ENCODE results near the gene HSPA13. TPM values are rescaled to one million over a fixed set of nuclear protein-coding genes. Genes with fewer than 3 reads are reported as not detected.

The HSPA13 gene
- total RNA-seq, 1 experiment from 2014 or later = 22.7 TPM

DNA sequence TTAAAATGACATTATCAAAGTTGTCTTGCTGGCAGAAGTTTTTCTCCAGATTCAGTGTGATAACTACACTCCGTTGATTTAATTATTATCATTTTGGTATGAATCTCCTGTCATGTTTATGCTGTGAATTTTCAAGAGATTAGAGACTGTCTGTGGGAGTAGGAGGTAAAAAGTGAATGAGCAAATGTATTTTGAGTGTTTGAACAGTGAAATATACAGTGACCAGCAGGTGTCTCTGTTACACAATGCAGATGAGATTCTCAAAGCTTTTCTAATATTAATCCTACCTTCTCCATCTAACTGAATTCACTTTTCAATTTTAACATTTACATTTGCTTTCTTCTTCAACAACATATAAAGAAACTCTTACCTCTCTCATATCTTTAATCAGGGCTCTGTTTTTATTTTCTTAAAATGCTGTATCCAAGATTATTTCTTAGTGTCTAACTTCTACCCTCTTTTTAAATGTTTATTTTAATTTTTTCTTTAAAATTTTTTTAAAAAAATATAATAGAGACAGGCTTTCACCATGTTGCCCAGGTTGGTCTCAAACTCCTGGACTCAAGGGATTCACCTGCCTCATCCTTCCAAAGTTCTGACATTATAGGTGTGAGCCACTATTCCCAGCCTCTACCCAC, 20.9 kb upstream of the HSPA13 start:
- BruUV-seq (replicated peaks) = no TSS peak
- Mint-ChIP-seq H3K27me3 (ENCODE audit: insufficient read depth, unreplicated experiment) (no peaks in the 10 kb centered on the region), H3K36me3 (ENCODE audit: insufficient read depth, unreplicated experiment) (no peaks in the 10 kb centered on the region), H3K27ac (ENCODE audit: unreplicated experiment) (no peak overlapping the region), H3K4me3 (ENCODE audit: unreplicated experiment) (no peak overlapping the region), H3K9me3 (ENCODE audit: unreplicated experiment) (no peaks in the 10 kb centered on the region), H3K4me1 (ENCODE audit: low read depth, unreplicated experiment) (no peaks in the 10 kb centered on the region)
- Histone ChIP-seq H3K36me3 (ENCODE audit: control insufficient read depth, insufficient read depth, low read length) (no peaks in the 10 kb centered on the region), H3K9me3 (no peaks in the 10 kb centered on the region), H3K4me3 (ENCODE audit: low read depth, low read length) (no peak overlapping the region), H3K4me1 (no peaks in the 10 kb centered on the region), H3K27me3 (replicated peaks; ENCODE audit: control insufficient read depth, insufficient read depth, low read length) (no peaks in the 10 kb centered on the region)
- TF ChIP-seq, protein P1, sequence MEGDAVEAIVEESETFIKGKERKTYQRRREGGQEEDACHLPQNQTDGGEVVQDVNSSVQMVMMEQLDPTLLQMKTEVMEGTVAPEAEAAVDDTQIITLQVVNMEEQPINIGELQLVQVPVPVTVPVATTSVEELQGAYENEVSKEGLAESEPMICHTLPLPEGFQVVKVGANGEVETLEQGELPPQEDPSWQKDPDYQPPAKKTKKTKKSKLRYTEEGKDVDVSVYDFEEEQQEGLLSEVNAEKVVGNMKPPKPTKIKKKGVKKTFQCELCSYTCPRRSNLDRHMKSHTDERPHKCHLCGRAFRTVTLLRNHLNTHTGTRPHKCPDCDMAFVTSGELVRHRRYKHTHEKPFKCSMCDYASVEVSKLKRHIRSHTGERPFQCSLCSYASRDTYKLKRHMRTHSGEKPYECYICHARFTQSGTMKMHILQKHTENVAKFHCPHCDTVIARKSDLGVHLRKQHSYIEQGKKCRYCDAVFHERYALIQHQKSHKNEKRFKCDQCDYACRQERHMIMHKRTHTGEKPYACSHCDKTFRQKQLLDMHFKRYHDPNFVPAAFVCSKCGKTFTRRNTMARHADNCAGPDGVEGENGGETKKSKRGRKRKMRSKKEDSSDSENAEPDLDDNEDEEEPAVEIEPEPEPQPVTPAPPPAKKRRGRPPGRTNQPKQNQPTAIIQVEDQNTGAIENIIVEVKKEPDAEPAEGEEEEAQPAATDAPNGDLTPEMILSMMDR (IDR thresholded peaks at IDR 0.05; ENCODE audit: insufficient read depth in 1 of 2, low read depth in 1 of 2, low read length in 1 of 2, severe bottlenecking in 1 of 2, unreplicated experiment in 1 of 2) = peak; percentile 55 to 66
- intact Hi-C loops (cut with micrococcal nuclease; ENCODE audit: unreplicated experiment) = loop anchor here (2.0 kb wide), 1 partner anchor 1079 kb away; no protein-coding TSS in a partner anchor
- POLR2A ChIA-PET = no interaction called here
- peak in 1 of 2 experiments; percentile 28 for DNase-seq
- CTCF ChIA-PET = no interaction called here

DNA sequence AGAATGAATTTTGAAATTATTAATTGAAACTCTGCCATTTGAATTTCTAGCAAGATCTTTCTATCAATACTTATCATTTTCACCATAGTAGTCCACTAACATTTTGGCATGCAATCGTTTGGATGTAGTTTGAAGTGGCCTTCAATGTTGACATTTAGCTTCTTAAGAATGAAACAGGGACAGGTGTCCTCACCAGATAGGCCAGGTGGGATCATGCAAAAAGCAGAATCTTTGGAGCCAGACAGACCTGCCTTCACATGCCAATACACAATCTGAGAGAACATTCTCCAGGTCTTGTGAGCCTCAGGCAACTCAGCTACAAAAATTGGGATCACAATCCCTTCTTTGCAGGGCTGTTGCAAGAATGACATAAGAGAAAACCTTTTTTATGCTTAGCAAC, 18.3 kb upstream of the HSPA13 start:
- no peaks in the 10 kb centered on the region for H3K36me3 Mint-ChIP-seq (ENCODE audit: insufficient read depth, unreplicated experiment)
- BruUV-seq (replicated peaks) = no TSS peak
- intact Hi-C loops (cut with micrococcal nuclease; ENCODE audit: unreplicated experiment) = no loop called here

DNA sequence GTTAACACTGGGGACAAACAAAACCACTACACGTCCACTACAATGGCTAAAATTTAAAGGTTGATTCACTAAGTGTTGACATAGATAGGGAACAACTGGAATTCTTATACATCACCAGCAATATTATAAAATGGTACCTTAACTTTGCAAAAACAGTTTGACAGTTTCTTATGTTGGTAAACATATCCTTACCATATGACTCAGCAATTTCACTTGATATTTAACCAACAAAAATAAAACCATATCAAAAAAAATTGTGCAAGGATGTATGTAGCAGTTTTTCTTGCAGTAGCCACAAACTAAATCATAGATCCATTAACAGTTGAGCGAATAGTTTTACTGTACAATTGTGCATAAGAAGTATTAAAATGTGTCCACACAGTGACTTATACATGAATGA, 5.3 kb upstream of the HSPA13 start:
- no TSS peak for BruUV-seq (replicated peaks)
- peaks cover 10% of the 10 kb centered on the region for H3K27me3 Mint-ChIP-seq (ENCODE audit: insufficient read depth, unreplicated experiment)
- DNase-seq = no peak
- CTCF ChIA-PET = no interaction called here
- Histone ChIP-seq H3K27me3 (replicated peaks; ENCODE audit: control insufficient read depth, insufficient read depth, low read length) (no peaks in the 10 kb centered on the region), H3K4me3 (ENCODE audit: low read depth, low read length) (no peak overlapping the region), H3K9me3 (no peaks in the 10 kb centered on the region), H3K4me1 (no peaks in the 10 kb centered on the region), H3K36me3 (ENCODE audit: control insufficient read depth, insufficient read depth, low read length) (no peaks in the 10 kb centered on the region)
- intact Hi-C loops (cut with micrococcal nuclease; ENCODE audit: unreplicated experiment) = loop anchor here (10.0 kb wide), 1 partner anchor 133 kb away; no protein-coding TSS in a partner anchor
- no peaks in the 10 kb centered on the region for H3K4me1 Mint-ChIP-seq (ENCODE audit: low read depth, unreplicated experiment)
- no peak overlapping the region for H3K27ac Mint-ChIP-seq (ENCODE audit: unreplicated experiment)
- POLR2A ChIA-PET = no interaction called here
- TF ChIP-seq, protein P1 (IDR thresholded peaks at IDR 0.05; ENCODE audit: insufficient read depth in 1 of 2, low read depth in 1 of 2, low read length in 1 of 2, severe bottlenecking in 1 of 2, unreplicated experiment in 1 of 2) = no peak
- H3K9me3 Mint-ChIP-seq (ENCODE audit: unreplicated experiment) = no peaks in the 10 kb centered on the region
- no peaks in the 10 kb centered on the region for H3K36me3 Mint-ChIP-seq (ENCODE audit: insufficient read depth, unreplicated experiment)
- no peak overlapping the region for H3K4me3 Mint-ChIP-seq (ENCODE audit: unreplicated experiment)

More for the DNA sequence above, 18.3 kb upstream of the HSPA13 start:
- Mint-ChIP-seq H3K4me3 (ENCODE audit: unreplicated experiment) (no peak overlapping the region), H3K27ac (ENCODE audit: unreplicated experiment) (no peak overlapping the region), H3K9me3 (ENCODE audit: unreplicated experiment) (no peaks in the 10 kb centered on the region), H3K27me3 (ENCODE audit: insufficient read depth, unreplicated experiment) (no peaks in the 10 kb centered on the region), H3K4me1 (ENCODE audit: low read depth, unreplicated experiment) (no peaks in the 10 kb centered on the region)
- H3K36me3 ChIP-seq (ENCODE audit: control insufficient read depth, insufficient read depth, low read length) = no peaks in the 10 kb centered on the region
- no peak for DNase-seq
- TF ChIP-seq, protein P1 (IDR thresholded peaks at IDR 0.05; ENCODE audit: insufficient read depth in 1 of 2, low read depth in 1 of 2, low read length in 1 of 2, severe bottlenecking in 1 of 2, unreplicated experiment in 1 of 2) = no peak
- H3K4me1 ChIP-seq = no peaks in the 10 kb centered on the region
- CTCF ChIA-PET = interaction anchor here (0.6 kb wide), 1 partner anchor 318 kb away, joined by 3 read pairs; no protein-coding TSS in a partner anchor
- no peaks in the 10 kb centered on the region for H3K27me3 ChIP-seq (replicated peaks; ENCODE audit: control insufficient read depth, insufficient read depth, low read length)
- H3K4me3 ChIP-seq (ENCODE audit: low read depth, low read length) = no peak overlapping the region
- no peaks in the 10 kb centered on the region for H3K9me3 ChIP-seq
- POLR2A ChIA-PET = no interaction called here

All from Caco-2 (cell line).